MV-4-11 (cell line): ENCODE results near the gene KCNH3.
"Not testable (repeated sequence)": the region's sequence is repeated elsewhere in the genome, so short reads cannot be mapped to it uniquely, and the experiment has no call there.

Experiments
- DNase-seq: peaks from one replicate; lab custom pipeline; 2025; lab: John Stamatoyannopoulos, UW

Gene KCNH3

DNA sequence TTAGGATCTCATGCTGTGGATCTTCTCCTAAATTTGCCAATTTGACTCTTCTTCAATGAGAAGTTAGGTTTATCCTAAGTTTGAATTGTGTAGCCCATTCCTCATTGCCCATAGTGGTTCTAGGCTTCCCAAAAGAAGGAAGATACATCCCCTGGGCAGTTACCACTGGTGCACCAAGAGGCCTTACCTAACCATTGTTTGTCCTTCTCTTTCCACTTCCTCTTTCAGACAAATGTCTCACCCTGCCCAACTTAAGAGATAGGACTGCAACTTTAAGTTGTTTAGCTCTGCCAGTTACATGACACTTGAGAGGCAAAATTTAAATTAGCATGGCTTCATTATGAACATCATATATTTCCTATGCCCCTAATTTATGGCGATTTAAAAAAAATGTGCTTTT, 9.4 kb upstream of the KCNH3 start:
- peak; percentile 87 for DNase-seq

DNA sequence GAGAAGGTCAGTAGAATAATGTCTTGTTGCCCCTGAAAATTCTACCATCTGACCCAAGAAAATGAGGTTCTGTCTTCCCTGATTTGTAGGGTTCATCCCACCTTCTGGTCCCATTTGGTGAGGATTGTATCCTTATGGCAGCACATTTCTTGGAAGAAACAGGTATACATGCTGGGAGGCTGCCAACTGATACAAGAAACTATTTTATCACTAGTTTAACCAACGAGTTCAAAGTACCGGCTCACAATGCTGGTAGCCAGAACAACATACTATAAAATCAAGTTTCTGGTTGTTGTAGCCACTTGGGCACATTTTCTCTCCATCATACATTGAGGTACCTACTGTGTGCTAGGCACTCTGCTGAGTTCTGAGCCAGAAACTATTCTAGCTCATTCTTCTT, 7.1 kb upstream of the KCNH3 start:
- DNase-seq, result no peak

DNA sequence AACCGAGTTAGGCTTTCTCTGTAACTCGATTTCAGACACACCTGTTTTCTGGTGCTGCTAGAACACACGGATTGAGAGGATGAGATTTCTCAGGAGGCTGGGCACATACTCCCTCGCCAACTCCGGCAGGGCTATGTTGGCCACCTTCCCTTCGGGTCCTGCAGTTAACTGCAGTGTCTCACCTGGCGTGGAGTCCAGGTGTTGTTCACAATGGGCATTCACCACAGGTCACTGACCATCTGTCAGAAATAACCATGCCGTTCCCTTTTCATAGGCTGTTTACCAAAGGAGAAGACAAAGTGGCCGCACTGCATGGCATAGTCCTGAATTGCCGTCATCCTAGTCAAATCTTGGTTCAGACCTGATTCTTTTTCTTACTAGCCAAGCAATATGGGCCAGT, 5.5 kb upstream of the KCNH3 start:
- DNase-seq, result no peak

DNA sequence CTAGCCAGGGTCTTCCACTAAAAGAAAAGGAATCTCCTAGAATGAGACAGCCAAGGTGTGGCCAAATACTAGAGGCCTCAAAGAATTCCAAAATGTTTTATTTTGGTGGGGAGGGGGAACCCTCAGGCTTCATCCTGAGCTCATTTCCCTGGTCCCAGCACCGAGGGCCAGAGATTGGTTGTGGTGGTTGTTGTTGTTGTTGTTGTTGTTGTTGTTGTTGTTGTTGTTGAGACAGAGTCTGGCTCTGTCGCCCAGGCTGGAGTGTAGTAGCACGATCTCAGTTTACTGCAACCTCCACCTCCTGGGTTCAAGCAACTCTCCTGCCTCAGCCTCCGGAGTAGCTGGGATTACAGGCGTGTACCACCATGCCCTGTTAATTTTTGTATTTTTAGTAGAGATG, 4.7 kb upstream of the KCNH3 start:
- DNase-seq, result not testable (repeated sequence)

DNA sequence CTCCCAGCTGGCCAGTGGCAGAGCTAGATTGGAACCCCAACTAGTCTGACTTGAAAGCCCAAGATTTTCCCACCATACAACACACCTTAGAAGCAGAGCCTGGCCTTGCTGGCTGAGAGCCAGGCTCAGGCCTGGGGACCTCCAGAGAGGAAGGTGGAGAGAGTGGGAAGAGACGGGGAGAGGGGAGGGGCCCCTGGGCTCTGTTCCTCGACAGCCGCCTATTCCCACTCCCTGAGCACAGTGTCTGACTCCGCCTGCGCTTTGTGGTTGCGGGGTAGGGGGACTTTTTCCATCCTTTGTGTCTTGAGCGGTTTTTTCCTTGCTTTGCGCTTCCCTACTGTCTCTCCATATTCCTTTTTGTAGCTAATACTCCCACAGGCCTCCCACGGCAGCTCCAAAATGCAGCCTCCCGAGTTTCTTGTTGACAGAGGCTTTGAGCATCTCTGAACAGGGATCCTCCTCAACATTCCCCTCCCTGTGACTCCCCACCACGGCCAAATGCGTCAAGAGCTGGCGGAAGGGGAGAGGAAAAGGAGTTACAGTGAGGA, 4.0 kb upstream of the KCNH3 start:
- DNase-seq, result no peak

DNA sequence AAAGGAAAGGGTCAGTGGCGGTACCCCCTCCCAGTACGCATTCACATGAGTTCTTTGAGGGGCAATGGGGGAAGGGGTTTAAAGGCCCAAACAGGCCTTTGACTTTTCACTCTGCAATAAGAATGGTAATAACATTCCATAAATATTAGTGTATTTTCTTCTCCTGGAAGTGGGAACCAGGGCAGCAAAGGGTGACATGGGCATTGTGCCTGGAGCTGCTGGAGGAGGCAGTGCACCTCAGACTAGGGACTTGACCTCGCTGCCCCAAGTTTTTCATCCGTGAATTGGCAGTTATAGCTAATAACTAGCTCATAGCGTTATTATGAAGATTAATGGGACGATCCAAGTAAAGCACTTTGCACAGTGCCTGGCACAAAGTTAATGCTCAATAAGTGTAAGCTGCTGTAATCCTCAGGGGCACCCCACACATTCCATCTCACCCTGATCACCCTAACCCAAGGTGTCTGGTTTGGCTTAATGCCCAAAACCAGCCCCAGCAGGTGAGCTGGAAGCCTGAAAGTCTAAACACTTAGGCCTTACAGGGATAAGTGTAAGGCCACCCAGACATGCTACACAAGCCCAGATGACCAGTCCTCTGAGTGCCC, 2.8 kb upstream of the KCNH3 start:
- DNase-seq, result no peak

DNA sequence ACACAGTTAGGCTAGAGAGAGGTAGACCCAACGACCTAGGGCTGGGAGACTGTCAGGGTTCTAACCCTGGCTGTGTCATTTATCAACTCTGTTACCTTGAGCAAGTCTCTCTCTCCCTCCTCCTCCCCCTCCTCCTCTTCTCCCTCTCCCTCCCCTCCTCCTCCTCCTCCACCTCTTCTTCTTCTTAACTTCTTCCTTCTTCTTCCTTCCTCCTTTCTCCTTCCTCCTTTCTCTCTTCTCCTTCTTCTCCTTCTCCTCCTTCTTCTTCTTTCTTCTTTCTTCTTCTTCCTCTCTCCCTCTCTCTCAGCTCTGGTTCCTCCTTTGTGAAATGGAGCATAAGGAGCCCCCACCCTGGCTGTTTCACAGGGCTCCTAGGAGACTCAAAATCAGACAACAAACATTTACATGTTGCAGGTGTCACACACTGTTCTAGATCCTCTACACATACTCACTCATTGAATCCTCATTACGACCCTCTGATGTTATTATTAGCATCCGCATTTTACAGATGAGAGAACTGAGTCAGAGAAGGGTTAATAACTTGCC, 2.2 kb upstream of the KCNH3 start:
- peak; percentile 36 for DNase-seq

DNA sequence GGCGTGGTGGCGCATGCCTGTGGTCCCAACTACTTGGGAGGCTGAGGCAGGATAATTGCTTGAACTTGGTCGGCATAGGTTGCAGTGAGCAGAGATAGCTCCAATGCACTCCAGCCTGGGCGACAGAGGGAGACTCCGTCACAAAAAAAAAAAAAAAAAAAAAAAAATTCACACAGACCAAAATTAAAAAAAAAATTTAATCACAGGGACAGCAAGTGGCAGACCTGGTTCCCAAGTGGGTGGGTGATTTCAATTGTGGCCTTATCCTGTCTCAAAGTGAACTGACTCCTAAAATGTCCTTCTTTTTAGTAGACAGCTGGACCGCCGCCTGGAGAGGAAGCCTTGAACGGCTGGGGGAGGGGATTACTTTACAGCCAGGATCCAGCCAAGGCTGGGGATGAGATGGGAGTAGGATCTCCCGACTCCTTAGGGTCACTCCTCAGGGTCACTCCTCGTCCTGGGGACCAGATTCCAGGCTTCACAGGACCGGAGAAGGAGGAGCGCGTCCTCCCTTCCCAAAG, 1.5 kb upstream of the KCNH3 start:
- no peak for DNase-seq

DNA sequence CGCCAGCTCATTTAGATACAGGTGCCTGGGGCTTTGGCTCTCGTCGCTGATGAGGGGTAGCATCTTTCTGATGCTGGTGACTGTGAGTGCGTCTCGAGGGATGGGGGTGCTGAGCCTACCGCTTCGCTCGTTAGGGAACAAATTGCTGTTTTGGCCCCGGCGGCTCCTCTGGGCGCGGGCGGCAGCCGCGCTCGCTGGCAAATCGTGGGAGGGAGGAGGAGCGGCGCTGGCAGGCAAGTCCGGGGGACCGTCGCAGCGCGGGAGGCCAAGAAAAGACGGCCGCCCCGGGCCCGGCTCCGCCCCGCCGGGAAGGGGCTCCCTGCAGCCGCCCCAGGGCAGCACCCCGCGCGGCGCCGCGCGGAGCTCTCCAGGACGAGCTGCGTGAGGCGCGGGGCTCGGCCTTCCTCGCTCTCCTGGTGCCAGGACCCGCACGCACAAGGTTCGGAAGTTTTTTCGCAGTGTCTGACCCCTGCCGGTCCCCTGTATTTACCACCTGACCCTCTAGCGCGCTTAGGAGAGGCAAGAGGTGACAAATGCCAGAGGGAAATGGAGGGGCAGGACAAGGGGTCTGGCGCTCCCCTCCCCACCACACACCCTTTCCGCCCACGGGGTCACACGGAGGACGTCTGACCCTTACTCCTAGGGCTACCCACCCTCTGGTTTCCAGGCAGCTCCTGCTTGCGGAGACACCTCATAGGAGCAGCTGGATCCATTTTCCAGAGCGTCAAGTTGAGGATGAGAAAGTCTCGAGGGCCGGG, 899 bp upstream of the KCNH3 start:
- DNase-seq, result no peak

DNA sequence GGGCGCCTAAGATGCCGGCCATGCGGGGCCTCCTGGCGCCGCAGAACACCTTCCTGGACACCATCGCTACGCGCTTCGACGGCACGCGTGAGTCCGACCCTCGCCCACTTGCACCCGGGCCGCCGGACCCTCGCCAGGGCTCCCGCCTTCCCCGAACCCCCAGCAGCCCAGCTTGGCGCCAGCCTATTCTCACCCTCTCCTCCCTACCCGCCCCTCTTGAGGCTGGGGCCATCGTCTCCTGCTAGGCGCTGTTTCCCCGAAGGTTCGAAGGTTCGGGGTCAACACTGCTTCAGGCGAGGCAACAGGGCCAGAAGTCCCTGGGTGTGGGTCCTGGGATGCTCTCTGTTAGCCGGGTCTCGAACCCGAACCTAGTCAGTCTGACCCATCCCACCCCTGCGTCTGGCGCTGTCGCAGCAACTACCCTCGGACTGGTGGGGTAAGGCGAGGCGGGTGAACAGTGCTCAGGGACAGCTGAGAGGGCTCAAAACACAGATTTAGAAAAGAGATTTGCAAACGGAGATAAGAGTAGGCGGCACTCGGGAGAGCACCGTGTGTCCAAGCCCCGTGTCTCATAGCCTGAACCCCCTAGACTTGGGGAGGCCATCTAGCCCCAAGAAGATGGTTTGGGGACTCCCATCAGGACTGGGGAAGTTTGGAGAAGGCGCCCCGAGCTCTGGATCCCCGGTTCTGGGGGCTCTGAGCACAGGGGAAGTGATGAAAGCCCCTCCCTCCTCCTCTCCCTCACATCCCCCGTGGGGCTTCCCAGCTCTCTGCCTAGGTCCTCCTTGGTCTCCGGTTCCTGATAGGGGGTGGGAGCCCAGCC, 787 bp downstream of the KCNH3 start:
- no peak for DNase-seq

DNA sequence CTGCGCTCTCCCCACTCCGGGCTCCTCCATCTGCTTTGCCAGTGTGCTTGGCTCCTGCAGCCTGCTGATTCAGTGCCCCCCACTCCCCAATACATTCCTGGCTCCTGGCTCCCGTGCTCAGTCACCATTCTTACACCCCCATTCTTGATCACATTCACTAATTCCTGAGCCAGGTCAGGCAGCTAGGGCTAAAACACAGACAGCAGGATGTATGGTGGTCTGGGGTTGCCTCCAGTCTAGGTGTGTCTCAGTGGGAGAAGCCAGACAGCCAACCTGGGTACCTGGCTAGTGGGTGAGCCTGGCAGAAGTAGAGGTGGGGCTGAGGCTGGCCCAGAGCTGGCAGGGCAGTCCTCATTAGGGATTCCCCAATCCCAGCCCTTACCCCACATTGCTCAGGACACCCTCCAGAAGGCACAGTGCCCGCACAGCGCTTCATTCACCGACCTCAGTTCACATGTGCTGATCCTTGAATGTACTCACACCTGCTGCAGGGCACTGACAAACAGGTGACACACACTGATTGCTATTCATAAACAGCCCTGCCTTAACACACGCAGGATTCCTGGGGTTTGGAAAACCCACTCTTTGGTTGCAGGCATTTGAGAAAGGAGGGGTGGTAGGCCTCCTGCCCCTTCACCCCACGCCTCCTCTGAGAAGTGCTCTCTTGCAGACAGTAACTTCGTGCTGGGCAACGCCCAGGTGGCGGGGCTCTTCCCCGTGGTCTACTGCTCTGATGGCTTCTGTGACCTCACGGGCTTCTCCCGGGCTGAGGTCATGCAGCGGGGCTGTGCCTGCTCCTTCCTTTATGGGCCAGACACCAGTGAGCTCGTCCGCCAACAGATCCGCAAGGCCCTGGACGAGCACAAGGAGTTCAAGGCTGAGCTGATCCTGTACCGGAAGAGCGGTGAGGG, 1.7 kb downstream of the KCNH3 start:
- no peak for DNase-seq

DNA sequence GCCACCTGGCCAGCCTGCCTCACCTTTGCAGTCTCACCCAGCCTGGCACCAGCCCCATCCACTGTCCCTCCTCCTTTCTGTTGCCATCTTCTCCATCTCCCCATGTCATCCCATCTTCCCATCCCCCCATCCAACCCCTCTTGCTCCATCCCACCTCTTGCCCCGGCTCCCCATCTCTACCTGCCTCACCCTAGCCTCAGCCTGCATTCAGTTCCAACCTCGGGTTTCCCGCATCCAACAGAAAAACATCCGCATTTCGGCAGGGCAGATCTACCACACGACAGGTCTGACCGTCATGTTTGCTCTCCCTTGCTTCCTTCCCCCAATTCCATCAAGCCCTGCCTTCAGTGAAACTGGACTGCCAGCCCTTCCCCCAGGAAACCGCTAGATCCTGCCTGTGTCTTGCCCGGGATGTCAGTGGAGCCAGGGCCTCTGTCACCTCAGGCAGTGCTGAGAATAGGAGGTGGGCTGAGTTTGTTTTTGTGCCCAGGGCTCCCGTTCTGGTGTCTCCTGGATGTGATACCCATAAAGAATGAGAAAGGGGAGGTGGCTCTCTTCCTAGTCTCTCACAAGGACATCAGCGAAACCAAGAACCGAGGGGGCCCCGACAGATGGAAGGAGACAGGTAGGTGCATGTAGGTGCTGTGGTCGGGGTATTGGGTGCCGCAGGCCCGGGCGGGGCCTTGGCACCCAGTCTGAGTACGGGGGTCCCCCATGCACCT, 2.5 kb downstream of the KCNH3 start:
- DNase-seq, result no peak

DNA sequence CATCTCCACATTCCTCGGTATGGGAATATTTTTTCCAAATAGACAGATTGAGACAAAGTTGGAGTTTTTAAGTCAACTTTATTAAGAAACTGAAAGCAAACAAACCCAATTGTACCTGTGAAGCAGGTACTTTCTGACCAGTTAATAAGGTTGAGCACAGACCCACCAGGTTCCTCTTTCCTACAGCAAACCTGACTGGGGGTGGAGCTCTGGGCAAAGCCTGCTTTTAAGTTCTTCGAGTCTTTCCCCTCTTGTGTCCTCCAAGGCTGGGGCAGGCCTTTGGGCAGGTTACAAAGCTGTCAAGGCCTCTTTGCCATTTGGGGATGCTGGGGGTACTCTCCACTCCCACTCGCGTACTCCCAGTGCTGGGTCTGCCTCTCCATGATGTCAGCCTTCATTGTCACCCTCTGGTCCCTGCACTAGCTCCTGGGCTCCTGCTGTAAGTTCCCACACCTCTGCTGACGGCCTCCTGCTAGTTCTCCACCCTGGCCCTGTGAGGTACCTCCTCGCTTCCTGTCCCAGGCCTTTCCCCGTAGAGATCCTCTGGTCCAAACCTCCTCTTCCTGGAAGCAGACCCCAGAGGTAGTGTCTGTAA, 3.2 kb downstream of the KCNH3 start:
- no peak for DNase-seq

DNA sequence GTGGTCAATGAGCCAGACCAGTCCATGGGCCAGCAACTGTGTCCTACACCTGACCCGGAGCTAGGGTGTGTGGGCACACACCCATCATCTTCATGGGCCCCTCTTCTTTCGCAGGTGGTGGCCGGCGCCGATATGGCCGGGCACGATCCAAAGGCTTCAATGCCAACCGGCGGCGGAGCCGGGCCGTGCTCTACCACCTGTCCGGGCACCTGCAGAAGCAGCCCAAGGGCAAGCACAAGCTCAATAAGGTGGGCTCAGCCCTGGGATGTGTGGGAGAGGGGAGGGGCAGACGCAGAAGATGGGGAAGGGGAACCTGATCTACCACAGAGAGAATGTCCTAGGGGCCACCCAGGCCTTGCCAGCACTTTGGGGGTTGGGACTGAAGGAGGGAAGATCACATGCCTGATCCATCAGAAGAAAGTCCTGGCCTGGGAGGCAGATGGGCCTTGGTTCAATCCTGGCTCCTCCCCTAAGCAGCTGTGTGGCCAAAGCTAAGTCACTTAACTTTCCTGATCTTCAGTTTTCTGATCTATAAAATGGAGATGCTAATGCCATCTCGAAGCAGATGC, 3.8 kb downstream of the KCNH3 start:
- no peak for DNase-seq

DNA sequence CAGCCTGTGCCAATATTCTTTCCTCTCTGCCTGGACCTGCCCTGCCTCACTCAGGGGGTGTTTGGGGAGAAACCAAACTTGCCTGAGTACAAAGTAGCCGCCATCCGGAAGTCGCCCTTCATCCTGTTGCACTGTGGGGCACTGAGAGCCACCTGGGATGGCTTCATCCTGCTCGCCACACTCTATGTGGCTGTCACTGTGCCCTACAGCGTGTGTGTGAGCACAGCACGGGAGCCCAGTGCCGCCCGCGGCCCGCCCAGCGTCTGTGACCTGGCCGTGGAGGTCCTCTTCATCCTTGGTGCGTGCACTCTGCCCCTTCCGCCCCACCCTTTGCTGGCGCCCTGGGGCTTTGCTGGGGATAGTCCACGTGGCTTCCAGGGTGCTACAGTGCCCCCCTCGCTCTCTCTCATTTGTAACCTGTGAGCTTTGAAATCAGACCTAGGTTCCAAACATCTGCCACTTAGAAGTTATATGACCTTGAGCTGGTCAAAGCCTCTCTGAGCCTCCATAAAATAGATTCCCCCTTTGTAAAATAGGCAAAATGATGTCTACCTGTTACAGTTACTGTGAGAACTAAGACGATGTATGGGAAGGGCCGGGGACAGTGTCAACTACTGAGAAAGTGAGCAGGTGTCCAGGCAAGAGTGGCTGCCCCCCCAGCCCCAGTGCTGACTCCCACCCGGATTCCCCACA, 4.5 kb downstream of the KCNH3 start:
- no peak for DNase-seq

DNA sequence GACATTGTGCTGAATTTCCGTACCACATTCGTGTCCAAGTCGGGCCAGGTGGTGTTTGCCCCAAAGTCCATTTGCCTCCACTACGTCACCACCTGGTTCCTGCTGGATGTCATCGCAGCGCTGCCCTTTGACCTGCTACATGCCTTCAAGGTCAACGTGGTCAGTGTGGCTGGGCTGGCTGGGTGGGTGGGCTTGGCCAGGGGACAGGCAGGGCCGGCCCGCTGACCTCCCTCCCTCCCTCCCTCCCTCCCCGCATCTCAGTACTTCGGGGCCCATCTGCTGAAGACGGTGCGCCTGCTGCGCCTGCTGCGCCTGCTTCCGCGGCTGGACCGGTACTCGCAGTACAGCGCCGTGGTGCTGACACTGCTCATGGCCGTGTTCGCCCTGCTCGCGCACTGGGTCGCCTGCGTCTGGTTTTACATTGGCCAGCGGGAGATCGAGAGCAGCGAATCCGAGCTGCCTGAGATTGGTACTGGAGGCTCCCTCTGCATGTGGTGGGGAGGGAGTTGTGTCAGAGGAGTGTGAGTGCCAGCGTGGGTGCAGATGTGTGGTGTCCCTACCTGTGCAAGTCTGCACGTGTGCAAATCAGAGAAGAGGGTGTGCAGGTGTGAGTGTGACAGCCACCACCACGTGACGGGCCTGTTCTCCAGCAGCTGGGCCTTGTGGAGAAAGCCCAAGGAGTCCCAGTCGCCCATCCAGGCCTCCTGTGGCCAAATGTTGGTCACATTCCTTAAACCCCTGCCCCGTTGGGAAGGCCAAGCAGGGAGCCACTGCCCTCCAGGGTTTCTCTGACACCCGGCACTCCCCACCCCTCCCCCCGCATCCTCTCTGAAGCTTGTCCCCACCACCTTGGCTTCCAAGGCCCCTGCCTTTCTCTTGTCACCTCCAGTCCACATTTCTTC, 5.3 kb downstream of the KCNH3 start:
- DNase-seq, result no peak

DNA sequence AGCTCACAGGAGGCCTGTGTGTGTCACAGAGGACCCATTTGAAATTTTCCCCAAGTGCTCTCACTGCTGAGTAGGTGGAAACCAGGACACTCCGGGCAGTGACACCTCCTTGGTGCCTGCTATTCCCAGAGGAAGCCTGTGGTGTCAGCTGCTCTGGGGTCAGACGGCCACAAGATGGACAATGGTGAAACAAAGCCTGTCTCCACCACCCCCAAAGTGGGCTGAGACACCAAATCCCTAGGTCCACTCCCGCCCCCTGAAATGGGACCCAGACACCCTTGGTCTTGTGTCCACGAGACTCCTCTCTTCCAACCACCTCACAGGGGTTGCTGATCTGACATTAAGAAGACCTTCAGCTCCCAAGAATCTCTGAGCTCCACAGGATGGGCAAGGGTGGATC, 7.0 kb downstream of the KCNH3 start:
- DNase-seq, result no peak

DNA sequence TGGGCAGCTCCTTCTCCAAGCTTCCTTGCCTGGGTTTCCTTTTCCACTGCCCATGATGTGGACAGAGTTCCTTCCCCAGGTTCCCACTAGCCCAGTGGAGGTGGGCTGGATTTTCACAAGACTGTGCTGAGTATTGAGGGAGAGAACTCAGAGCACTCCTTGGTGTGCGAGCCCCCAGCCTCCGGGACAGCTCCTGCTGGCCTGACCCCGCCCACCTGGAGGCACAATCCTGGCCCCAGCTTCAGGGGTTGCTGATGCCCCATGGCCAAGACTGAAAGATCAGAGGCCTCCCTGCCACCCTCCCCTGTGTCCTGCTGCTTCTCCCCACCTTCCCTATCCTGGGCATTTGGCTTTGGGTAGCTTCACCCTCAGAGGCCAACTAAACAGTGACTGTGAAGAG, 7.7 kb downstream of the KCNH3 start:
- no peak for DNase-seq
